NCI-H446 (cell line): ENCODE results near the gene LGSN.
"Not testable (repeated sequence)": the region's sequence is repeated elsewhere in the genome, so short reads cannot be mapped to it uniquely, and the experiment has no call there.

Experiments
- DNase-seq, 2 experiments: peaks; one replicate each; lab custom pipeline; 2025; lab: John Stamatoyannopoulos, UW

The LGSN gene

GRCh38 chr6:63319939-63320338, at the start of gene LGSN:
LGSN (minus strand) TSS chr6:63319983; CDS start chr6:63319943, 40 bp downstream.
- no peak for DNase-seq

- DNase-seq = no peak
Measured at GRCh38 chr6:63368347-63368746, 48.6 kb upstream of the LGSN start.

GRCh38 chr6:63362500-63363120, 42.8 kb upstream of the LGSN start:
- DNase-seq = not testable (repeated sequence)

- DNase-seq = not testable (repeated sequence)
Measured at GRCh38 chr6:63357384-63357783, 37.6 kb upstream of the LGSN start.

GRCh38 chr6:63355632-63356031, 35.8 kb upstream of the LGSN start:
- no peak for DNase-seq

GRCh38 chr6:63353286-63353630, 33.5 kb upstream of the LGSN start:
- DNase-seq = no peak

- peak in 1 of 2 experiments; percentile 19 for DNase-seq
Measured at GRCh38 chr6:63352544-63353285, 32.9 kb upstream of the LGSN start.

- no peak for DNase-seq
Measured at GRCh38 chr6:63352069-63352543, 32.3 kb upstream of the LGSN start.

- no peak for DNase-seq
Measured at GRCh38 chr6:63349401-63349800, 29.6 kb upstream of the LGSN start.

GRCh38 chr6:63348836-63349235, 29.1 kb upstream of the LGSN start:
- no peak for DNase-seq

- DNase-seq = no peak
Measured at GRCh38 chr6:63347599-63347998, 27.8 kb upstream of the LGSN start.

- no peak for DNase-seq
Measured at GRCh38 chr6:63346217-63346835, 26.5 kb upstream of the LGSN start.

GRCh38 chr6:63340351-63340750, 20.6 kb upstream of the LGSN start:
- no peak for DNase-seq

GRCh38 chr6:63334652-63335051, 14.9 kb upstream of the LGSN start:
- not testable (repeated sequence) for DNase-seq

GRCh38 chr6:63333440-63333839, 13.7 kb upstream of the LGSN start:
- no peak for DNase-seq

GRCh38 chr6:63326630-63327029, 6.8 kb upstream of the LGSN start:
- DNase-seq = not testable (repeated sequence)

GRCh38 chr6:63322981-63323380, 3.2 kb upstream of the LGSN start:
- DNase-seq = no peak

GRCh38 chr6:63321821-63322220, 2.0 kb upstream of the LGSN start:
- peak; percentile 30 to 71 for DNase-seq

GRCh38 chr6:63317641-63318040, 2.1 kb downstream of the LGSN start:
- DNase-seq = no peak

GRCh38 chr6:63316113-63316512, 3.7 kb downstream of the LGSN start:
- DNase-seq = no peak

- no peak for DNase-seq
Measured at GRCh38 chr6:63313111-63313510, 6.7 kb downstream of the LGSN start.

- peak in 1 of 2 experiments; percentile 50 for DNase-seq
Measured at GRCh38 chr6:63307581-63308246, 12.1 kb downstream of the LGSN start.

GRCh38 chr6:63306420-63306819, 13.4 kb downstream of the LGSN start:
- no peak for DNase-seq
